IPS-20b (cell line): ENCODE measurements around the gene SMIM1.

Experiments used
- H3K27ac ChIP-seq: one replicate; pipeline ENCODE4 v1.5.1; 2013; ENCODE audit warnings: low read length
- H3K27me3 ChIP-seq: 2 replicates; pipeline ENCODE4 v1.6.1; 2013; ENCODE audit warnings: mild to moderate bottlenecking, low read length, inconsistent platforms; ENCODE audit not compliant: insufficient read depth
- H3K36me3 ChIP-seq: 2 replicates; pipeline ENCODE4 v1.6.1; 2013; ENCODE audit warnings: low read depth, mild to moderate bottlenecking, inconsistent platforms, low read length, moderate library complexity; ENCODE audit not compliant: insufficient read depth
- H3K4me1 ChIP-seq: 2 replicates; pipeline ENCODE4 v1.6.1; 2013; ENCODE audit warnings: mild to moderate bottlenecking, control low read depth, inconsistent platforms, low read length, moderate library complexity; ENCODE audit not compliant: insufficient read depth
- H3K4me3 ChIP-seq: 2 replicates; pipeline ENCODE4 v1.5.1; 2013; ENCODE audit warnings: mild to moderate bottlenecking, low read length, inconsistent platforms
- H3K9ac ChIP-seq: 2 replicates; pipeline ENCODE4 v1.6.1; 2013; ENCODE audit warnings: low read depth, mild to moderate bottlenecking, inconsistent platforms, low read length, moderate library complexity
- H3K9me3 ChIP-seq: 2 replicates; pipeline ENCODE4 v1.6.1; 2013; ENCODE audit warnings: mild to moderate bottlenecking, low read depth, low read length, inconsistent platforms; ENCODE audit not compliant: insufficient read depth

Gene SMIM1

DNA sequence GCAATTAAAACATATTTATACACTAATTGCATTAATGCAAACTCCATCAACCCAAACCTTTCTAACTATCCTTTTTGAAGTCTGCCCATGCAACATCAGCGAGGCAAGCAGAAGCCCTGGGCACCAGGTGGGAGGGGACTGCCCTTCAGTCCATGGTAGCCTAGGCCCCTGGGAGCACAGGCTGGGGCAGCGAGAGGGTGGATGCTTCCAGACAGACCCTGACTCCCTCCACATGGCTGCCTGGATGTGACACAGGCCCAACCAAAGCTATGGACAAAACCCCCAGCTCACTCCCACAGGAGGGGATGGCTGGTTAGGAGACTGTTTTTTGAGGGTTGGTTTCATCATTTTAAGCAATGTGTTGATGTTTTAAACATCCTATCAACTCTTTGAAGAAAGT, 41.5 kb downstream of the SMIM1 start:
- H3K4me3 ChIP-seq: no peak overlapping the region
- H3K4me1 ChIP-seq: no peaks in the 10 kb centered on the region
- H3K9ac ChIP-seq: no peak overlapping the region
- H3K36me3 ChIP-seq: no peaks in the 10 kb centered on the region; the same call in 1 of the 2 replicates
- H3K27ac ChIP-seq: no peak overlapping the region
- no peaks in the 10 kb centered on the region for H3K9me3 ChIP-seq
- H3K27me3 ChIP-seq: no peaks in the 10 kb centered on the region

DNA sequence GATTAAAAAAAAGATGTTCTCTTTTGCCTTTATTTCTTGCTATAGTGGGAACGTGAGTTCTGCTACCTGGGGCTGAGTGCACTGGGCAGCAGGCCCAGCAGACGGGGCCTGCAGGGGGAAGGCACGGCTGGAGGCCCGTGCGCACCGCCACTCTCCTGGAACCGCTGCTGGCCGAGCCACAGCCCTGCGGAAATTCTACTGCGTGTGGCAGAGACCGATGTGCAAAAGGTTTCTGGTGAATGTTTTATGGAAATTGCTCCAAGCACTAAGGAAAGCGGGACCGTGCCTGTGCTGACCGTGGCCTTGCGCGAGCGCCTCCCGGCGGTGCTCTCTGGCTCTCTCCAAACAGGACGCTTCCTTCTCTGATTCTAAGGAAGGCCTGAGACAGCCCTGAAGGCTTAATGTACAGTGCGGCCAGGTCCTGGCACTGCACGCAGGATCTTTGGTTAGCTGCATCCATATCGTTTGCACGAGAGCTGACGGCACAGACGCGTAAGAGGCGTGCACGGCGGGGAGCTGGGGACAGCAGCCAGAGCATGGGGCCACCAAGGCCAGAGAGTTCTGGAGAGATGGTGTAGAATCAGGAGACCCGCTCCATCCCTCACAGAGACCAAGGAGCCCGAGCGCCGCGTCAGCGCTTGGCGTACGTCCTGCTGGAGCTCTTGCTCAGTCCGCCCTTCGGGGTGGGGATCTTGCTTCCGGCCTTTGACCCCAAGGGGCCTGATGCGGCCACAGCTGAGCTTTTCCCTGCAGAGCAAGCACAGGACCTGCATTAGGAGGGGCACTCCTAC, 42.4 kb downstream of the SMIM1 start:
- Histone ChIP-seq H3K27ac (no peak overlapping the region), H3K9me3 (no peaks in the 10 kb centered on the region), H3K27me3 (no peaks in the 10 kb centered on the region), H3K9ac (no peak overlapping the region), H3K4me3 (no peak overlapping the region), H3K36me3 (no peaks in the 10 kb centered on the region; the same call in 1 of the 2 replicates), H3K4me1 (no peaks in the 10 kb centered on the region)

DNA sequence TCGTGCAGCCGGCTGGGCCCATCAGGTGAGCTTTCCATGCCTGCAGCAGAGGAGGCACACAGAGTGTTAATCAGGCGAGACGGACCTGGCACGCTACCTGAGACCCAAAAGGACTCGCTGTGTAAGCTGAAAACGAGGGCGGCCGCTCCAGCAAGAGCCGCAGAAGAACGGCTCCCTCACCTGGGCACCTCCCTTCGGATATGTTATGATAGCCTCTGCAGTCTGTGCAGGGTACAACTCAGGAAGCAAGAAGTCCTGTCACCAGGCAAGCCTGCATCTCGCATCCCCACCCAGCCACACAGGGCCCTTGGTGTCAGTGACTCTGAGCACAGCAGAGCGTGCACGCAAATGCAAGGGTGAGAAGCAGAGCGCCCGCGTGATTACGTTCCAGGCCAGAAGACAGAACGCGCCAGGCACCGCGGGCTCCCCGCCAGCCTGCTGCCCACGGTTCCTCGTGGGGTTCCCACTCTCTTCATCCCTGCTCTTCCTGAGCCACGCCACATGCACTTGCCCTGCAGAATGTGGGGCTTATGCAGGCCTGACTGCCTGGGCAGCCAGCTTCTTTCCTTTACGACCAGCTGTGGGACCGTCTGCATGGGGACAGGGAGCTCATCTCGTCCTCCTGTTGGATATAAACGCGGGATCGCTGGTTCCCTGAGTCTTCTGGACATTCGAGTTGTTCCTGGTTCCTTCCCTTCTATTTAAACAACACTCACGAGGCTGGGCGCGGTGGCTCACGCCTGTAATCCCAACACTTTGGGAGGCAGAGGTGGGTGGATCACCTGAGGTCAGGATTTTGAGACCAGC, 44.0 kb downstream of the SMIM1 start:
- H3K27me3 ChIP-seq: no peaks in the 10 kb centered on the region
- H3K4me1 ChIP-seq: no peaks in the 10 kb centered on the region
- no peak overlapping the region for H3K27ac ChIP-seq
- H3K9me3 ChIP-seq: no peaks in the 10 kb centered on the region
- H3K36me3 ChIP-seq: peaks cover 5% of the 10 kb centered on the region; the same call in 1 of the 2 replicates
- H3K4me3 ChIP-seq: no peak overlapping the region
- H3K9ac ChIP-seq: no peak overlapping the region

DNA sequence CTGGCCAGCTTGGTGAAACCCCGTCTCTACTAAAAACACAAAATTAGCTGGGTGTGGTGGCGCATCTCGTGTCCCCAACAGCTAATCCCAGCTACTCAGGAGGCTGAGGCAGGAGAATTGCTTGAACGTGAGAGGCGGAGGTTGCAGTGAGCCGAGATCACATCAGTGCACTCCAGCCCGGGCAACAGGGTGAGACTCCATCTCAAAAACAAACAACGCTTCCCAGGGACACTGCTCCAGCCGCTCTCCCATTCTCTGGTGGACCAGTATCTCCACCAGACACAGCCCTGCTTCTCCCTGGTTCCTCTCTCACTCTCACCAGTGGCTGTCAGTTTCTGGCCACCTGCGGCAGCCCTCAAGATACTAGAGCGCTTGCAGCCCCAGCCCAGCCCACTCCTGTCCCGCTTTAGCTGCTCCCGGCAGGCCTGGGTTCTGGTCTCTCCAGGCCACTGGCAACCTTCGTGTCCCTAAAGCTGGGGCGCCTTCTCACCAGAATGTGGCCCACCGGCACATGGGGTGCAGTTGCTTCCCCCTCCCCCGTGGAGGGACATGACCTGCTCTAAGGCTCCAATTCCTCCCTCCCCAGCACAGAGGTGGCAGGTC, 44.7 kb downstream of the SMIM1 start:
- Histone ChIP-seq H3K4me1 (no peaks in the 10 kb centered on the region), H3K9ac (no peak overlapping the region), H3K27ac (no peak overlapping the region), H3K4me3 (no peak overlapping the region), H3K27me3 (no peaks in the 10 kb centered on the region), H3K9me3 (no peaks in the 10 kb centered on the region), H3K36me3 (peaks cover 5% of the 10 kb centered on the region; the same call in 1 of the 2 replicates)

DNA sequence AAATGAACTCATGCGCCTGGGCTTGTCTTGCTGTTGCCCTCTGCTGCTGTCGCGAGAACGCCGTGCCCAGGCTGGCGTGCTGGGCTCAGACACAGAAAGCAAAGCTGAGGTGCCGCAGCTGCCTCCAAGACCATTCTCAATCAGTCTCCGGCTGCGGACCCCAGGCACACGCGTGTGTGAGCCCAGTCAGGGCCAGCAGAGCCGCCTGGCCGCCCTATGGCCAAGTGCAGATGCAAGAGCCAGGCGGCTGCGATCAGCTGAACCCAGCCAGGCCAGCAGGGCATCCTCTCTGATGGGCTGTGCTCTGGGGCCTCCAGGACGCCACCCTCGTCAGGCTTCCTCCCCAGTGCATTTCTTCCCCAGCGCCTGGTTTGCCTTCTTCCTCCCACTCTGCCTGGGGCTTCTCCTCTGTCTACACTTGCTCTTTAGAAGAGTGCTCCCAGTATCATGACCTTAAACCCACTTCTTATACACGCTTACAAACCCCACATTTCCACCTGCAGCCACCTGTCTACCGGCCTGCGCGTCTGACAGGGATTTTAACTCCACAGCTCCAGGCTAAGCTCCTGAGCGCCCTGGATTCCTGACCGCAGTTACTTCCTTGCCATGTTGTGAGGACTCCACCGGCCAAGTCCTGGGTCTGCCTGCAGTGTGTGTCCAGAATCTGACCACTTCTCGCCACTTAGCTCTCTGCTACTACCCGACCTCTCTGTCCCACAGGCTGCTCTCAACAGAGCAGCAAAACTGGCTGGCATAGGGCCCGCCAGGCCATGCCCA, 45.5 kb downstream of the SMIM1 start:
- no peak overlapping the region for H3K27ac ChIP-seq

DNA sequence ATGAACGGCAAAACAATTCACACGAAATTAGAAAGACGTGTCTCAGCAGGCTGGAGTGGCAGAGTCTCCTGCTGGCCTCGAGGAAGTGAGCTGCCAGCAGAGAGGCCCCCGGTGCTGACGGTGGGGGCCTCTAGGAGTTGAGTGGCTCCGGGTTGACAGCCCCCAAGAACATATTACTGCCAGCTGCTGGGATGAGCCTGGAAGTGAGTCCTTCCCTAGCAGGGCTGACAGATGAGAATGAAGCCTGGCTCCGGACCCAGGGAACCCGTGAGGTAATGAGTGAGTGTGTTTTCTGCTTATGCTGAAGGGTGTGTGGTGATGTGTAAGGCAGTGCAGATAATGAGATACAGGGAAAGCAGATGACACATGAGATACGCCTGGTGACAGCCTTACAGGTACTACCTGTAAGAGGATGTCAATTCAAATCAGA, 47.2 kb downstream of the SMIM1 start:
- H3K4me3 ChIP-seq: no peak overlapping the region
- H3K9ac ChIP-seq: no peak overlapping the region
- no peaks in the 10 kb centered on the region for H3K4me1 ChIP-seq
- H3K9me3 ChIP-seq: no peaks in the 10 kb centered on the region
- H3K36me3 ChIP-seq: peaks cover 10% of the 10 kb centered on the region; the same call in 1 of the 2 replicates
- no peak overlapping the region for H3K27ac ChIP-seq
- H3K27me3 ChIP-seq: no peaks in the 10 kb centered on the region

More for the DNA sequence above, 45.5 kb downstream of the SMIM1 start:
- no peaks in the 10 kb centered on the region for H3K27me3 ChIP-seq
- no peaks in the 10 kb centered on the region for H3K9me3 ChIP-seq
- no peaks in the 10 kb centered on the region for H3K4me1 ChIP-seq
- peaks cover 5% of the 10 kb centered on the region; the same call in 1 of the 2 replicates for H3K36me3 ChIP-seq
- no peak overlapping the region; the same call in 1 of the 2 replicates for H3K9ac ChIP-seq
- no peak overlapping the region for H3K4me3 ChIP-seq

DNA sequence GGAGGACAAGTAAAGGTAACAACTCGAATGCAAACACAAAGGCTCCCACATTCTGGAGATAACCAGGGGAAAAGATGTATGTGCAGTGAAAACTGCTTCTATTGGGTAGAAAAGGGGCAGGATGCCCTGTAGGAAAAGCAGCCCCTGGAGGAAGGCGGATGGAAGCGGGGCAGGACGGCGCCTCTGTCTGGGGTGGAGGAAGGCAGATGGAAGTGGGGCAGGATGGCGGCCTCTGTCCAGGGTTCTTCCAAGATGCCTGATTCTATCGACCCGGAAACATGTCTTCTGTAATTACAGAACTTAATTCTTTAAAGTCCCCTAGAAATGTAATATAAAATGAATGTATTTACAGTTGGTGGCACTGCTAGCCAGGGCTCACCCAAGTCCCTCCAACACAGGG, 47.8 kb downstream of the SMIM1 start:
- Histone ChIP-seq H3K36me3 (peaks cover 12% of the 10 kb centered on the region), H3K4me3 (no peak overlapping the region), H3K27me3 (no peaks in the 10 kb centered on the region), H3K9ac (no peak overlapping the region), H3K4me1 (no peaks in the 10 kb centered on the region), H3K27ac (no peak overlapping the region), H3K9me3 (no peaks in the 10 kb centered on the region)

DNA sequence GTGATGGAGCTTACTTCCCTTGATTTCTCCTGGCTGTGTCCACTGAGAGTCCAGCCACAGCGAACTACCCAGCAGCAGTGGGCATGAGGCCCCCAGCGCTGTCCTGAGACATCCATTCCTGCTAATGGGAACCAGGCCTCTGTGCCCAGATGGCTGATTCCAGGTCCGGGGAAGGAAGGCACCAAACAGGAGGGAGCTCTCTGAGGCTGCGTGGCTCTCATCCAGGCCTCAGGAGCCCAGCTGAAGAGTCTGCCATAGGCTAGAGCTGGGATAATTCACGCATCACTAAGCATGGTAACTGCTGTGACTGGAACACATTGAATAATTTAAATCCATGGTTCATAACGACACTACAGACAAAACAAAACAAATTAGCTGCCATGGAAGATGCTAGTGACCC, 48.5 kb downstream of the SMIM1 start:
- Histone ChIP-seq H3K4me1 (no peaks in the 10 kb centered on the region), H3K27ac (no peak overlapping the region)

DNA sequence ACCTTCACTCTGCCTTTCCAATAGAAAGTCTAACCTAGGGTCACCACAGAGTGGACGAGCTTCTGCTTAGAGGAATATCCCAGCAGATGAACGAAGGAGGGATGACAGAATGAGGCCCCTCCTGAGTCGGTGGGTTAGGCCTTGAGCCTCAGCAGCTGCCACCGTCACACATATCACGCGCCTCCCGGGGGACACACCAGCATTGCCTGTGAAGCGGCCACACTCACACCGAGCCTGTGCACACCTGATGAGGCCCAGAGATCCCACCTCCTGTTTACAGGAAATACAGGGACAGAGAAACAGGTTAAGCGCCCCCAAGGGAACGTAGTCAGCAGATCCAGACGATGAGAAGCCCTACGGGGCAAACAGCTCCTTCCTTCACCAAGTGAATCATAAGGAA, 48.9 kb downstream of the SMIM1 start:
- Histone ChIP-seq H3K9ac (no peak overlapping the region), H3K9me3 (no peaks in the 10 kb centered on the region), H3K27ac (no peak overlapping the region), H3K4me3 (no peak overlapping the region), H3K36me3 (peaks cover 21% of the 10 kb centered on the region), H3K27me3 (no peaks in the 10 kb centered on the region), H3K4me1 (no peaks in the 10 kb centered on the region)

More for the DNA sequence above, 48.5 kb downstream of the SMIM1 start:
- H3K9ac ChIP-seq: no peak overlapping the region
- no peaks in the 10 kb centered on the region for H3K9me3 ChIP-seq
- no peak overlapping the region for H3K4me3 ChIP-seq
- H3K36me3 ChIP-seq: peaks cover 19% of the 10 kb centered on the region
- H3K27me3 ChIP-seq: no peaks in the 10 kb centered on the region

DNA sequence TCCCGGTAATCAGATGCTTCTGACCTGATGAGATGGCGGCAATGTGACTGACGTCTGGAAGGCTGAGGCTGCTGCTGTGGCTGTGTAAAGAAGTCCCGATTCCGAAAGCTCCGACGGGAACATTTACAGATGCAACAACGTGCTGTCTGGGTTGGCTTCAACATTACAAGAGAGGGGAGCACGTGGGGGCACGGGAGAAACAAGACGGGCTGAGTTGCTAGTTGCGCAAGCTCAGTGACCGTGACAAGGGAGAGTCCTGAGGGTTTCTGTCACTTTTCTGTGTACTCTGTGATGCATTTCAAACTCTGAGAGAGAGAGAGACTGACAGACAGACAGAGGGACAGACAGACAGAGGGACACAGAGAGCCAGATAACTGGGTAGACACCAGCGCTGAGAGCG, 49.4 kb downstream of the SMIM1 start:
- H3K9me3 ChIP-seq: no peaks in the 10 kb centered on the region

DNA sequence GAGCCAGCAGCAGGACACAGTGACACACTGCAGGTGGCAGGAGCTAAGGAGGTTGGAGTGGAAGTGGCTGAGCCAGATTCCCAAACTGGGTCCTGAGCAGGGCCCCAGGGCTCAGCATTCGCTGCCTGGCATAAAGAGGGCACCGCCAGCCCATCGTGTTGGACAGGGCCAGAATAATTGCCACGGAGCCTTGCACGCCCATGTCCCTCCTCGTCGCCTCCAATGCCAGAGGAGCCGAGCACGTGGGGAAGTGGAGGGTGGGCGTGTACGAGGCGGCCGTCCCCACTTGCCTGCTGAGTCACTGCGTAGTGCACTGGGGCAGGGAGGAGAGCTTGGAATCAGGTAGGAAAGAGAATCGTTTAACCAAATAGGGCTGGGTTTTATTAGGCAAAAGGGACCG, 49.9 kb downstream of the SMIM1 start:
- H3K9me3 ChIP-seq: no peaks in the 10 kb centered on the region
- H3K9ac ChIP-seq: no peak overlapping the region
- no peak overlapping the region for H3K4me3 ChIP-seq
- no peaks in the 10 kb centered on the region for H3K4me1 ChIP-seq
- H3K27ac ChIP-seq: no peak overlapping the region
- H3K36me3 ChIP-seq: peaks cover 21% of the 10 kb centered on the region
- H3K27me3 ChIP-seq: no peaks in the 10 kb centered on the region

More for the DNA sequence above, 49.4 kb downstream of the SMIM1 start:
- Histone ChIP-seq H3K27ac (no peak overlapping the region), H3K4me1 (no peaks in the 10 kb centered on the region), H3K27me3 (no peaks in the 10 kb centered on the region), H3K36me3 (peaks cover 21% of the 10 kb centered on the region), H3K4me3 (no peak overlapping the region), H3K9ac (no peak overlapping the region)
